Sciatic nerve (tissue), 2 donors: ENCODE measurements around the gene CSNK2B. TPM values are rescaled to one million over a fixed set of nuclear protein-coding genes. Genes with fewer than 3 reads are reported as not detected.
"Not testable (repeated sequence)": the region's sequence is repeated elsewhere in the genome, so short reads cannot be mapped to it uniquely, and the experiment has no call there.

ENCODE experiments used
- ATAC-seq: fragments of 200-7000 bp; cut with Tn5 transposase; one replicate; pipeline ENCODE4 v1.9.1; 2020; ENCODE audit warnings: mild to moderate bottlenecking, moderate library complexity
- DNase-seq: peaks from one replicate; pipeline ENCODE4 v3.0.0-alpha.2; 2020; ENCODE audit warnings: low spot score
- intact Hi-C: fragments of 100-400 bp; cut with DNase I; formaldehyde crosslinking; loops from one replicate; pipeline ENCODE4 v1.14.2; 2022
- total RNA-seq: library from RNA; stranded (reverse); fragmentation: NEBNext Ultra II Directional; extraction: Animal tissue kit (Norgen Biotek cat#: 25700); gene quantifications from one replicate; pipeline ENCODE4 v1.2.1, GENCODE V29; 2021
- donor health status: DM: no; HTN: no; CAD: no.
- donor health status: DM: no; HTN: no; CAD: no.

The CSNK2B gene
- total RNA-seq, 1 donor from 2014 or later: 116 TPM

DNA sequence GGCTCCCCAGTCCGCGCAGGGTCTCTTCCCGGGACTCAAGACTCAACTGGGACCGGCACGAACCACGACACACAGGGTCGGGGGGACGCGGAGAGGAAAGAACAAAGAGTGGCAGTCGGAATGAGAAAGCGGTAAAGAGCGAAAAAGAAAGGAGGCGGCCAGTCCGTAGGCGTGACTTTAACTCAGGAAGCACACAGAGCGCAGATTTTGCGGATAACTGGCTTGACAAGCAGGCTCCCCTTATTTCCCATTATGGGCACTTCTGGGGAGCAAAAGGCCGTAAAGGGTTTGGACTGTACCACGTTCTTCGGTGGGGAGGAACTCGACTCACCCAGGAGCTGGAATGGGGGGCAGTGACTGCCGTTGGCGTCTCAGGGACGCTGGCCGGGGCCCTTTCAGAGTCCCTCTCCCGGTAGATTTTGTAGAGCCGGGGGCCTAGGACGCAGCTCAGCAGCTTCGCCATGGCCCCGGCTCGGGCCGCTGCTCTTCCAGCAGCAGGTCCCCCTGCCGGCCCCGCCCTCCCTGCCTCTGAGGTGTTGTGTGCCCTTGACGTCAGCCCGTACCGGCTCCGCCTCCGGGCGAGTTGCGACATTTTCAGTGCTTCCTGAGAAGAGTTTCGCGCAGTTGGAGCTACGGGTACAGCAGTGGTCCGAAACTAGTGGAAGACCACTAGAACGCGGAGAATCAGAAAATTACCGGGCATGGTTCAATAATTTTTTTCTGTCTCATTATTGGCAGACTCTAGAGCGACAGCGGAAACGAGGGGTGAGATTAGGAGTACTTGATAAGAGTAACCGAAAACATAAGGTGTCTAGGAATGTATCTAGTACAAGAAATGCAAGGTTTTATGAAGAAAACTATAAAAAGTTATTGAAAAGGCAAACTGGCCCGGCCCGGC, 37.2 kb downstream of the CSNK2B start, which contains the start of gene ABHD16A:
ABHD16A (minus strand) TSS at position 506 of the 898 bp plus-strand sequence; CDS start at position 463, 43 bp downstream.
- peak; percentile 99 for DNase-seq
- intact Hi-C loops: no loop called here

DNA sequence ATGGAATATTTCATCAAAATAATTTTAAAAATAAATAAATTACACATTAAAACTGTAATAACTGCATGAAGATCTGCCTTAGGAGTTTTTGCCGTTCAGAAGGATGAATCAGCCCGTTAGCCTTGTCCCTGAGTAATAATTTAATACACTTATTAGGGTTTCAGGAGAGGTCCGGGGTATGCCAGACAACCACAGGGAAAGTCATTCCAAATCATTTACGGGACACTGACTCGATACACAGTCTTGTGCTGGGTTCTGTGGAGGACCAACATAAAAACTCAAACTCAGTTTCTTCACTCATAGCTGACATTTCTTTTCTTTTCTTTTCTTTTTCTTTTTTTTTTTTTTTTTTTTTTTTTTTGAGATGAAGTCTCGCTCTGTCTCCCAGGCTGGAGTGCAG, 40.1 kb downstream of the CSNK2B start:
- intact Hi-C loops: no loop called here
- ATAC-seq (no peak), DNase-seq (no peak)

More for the DNA sequence above, 37.2 kb downstream of the CSNK2B start, which contains the start of gene ABHD16A:
- ATAC-seq: peak; percentile 99

DNA sequence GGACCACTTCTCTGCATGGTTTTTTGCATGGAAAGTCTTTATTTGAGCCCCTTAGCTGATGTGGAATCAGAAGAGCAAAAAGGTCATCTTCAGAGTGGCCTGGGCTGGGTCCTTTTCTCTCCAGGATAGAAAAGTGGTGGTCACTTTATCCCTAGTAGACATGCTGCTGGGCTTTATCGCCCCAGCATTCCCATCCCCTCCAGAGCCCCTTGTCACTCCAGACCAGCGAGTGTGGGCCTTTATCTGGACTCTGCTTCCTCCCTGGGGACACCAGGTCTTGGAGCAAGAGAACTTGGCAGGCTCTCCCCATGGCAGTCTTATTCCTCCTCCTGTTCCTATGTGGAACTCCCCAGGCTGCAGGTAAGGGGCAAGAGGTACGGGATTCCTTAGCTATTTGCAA, 40.7 kb downstream of the CSNK2B start, which contains the start of gene LY6G6F:
LY6G6F (plus strand) TSS at position 268 of the 400 bp plus-strand sequence; CDS start at position 309, 41 bp downstream.
- ATAC-seq: no peak
- no peak for DNase-seq
- intact Hi-C loops: no loop called here

DNA sequence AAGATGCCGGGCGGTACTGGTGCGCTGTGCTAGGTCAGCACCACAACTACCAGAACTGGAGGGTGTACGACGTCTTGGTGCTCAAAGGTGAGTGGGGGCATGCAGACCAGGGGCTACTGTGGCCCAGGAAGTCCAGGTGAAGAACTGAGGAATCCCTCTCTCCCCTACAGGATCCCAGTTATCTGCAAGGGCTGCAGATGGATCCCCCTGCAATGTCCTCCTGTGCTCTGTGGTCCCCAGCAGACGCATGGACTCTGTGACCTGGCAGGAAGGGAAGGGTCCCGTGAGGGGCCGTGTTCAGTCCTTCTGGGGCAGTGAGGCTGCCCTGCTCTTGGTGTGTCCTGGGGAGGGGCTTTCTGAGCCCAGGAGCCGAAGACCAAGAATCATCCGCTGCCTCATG, 41.8 kb downstream of the CSNK2B start:
- no peak for DNase-seq
- intact Hi-C loops: no loop called here
- no peak for ATAC-seq

DNA sequence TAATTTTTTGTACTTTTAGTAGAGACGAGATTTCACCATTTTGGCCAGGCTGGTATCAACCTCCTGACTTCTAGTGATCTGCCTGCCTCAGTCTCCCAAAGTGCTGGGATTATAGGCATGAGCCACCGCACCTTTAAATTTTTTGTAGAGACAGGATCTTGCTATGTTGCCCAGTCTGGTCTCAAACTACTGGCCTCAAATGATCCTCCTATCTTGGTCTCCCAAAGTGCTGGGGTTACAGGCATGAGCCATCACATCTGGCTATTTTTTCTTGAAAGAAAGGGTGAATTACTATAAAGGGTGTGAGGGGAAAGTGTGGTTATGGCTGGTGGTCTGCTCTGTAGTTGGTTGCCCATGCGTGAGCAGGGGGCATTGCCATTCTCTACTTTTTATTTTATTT, 42.3 kb downstream of the CSNK2B start:
- intact Hi-C loops: no loop called here
- DNase-seq: no peak
- ATAC-seq: no peak

DNA sequence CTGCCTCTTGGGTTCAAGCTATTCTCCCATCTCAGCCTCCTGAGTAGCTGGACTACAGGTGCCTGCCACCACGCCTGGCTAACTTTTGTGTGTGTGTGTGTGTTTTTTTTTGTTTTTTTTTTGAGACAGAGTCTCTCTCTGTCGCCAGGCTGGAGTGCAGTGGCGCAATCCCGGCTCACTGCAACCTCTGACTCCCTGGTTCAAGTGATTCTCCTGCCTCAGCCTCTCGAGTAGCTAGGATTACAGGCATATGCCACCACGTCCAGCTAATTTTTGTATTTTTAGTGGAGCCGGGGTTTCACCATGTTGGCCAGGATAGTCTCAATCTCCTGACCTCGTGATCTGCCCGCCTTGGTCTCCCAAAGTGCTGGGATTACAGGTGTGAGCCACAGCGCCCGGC, 43.3 kb downstream of the CSNK2B start:
- ATAC-seq, DNase-seq, intact Hi-C loops: not testable (repeated sequence)

DNA sequence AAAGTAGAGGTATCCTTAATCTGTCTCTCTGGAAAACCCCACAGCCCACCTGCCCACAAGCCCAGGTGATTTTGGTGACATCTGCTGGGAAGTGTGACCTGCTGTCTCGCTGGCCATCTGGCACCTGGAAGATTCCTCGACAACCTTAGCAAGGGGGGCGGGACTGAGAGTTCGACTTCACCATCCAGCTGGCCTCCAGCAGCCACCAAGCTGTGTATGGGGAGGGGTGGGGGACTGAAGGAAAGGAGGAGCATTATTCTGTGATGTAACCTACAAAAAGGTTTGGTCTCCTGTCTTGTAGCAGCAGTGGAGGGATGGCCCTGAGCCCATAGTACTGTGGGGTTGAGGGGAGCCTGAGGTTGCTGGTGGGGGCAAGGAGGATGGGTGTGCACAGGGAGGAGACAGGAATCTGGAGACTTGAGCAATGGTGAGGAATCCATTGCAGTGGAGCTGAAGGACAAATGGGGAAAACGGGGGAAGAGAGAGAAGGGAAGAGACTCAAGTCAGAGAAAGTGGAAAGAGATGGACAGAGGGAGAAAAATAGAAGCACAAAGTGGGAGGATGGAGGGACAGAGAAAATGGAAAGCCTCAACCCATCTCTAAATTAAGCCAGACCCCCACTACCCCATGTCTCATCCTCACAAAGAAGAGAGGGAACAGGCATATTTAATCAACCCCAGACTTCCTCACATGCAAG, 44.8 kb downstream of the CSNK2B start:
- no peak for ATAC-seq
- no peak for DNase-seq
- intact Hi-C loops: no loop called here

DNA sequence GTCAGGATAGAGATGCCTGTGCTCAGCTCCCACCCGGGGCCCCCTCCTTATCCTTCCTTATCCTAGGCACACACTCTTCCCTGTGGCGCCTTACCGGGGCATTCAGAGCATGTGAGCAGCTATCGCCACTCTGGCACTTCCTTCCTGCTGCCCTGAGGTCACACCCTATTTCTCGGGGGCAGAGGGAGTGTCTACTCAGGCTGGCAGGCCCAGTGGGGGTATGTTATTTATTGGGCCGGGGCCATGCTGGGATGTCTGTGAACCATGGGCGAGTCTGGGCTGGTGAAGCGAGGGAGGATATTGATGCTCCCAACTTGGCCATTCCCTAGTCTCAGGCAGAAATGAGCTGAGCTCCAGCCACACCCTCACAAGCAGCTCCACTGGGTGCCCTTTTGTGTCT, 45.4 kb downstream of the CSNK2B start:
- intact Hi-C loops: no loop called here
- ATAC-seq: peak; percentile 7

DNA sequence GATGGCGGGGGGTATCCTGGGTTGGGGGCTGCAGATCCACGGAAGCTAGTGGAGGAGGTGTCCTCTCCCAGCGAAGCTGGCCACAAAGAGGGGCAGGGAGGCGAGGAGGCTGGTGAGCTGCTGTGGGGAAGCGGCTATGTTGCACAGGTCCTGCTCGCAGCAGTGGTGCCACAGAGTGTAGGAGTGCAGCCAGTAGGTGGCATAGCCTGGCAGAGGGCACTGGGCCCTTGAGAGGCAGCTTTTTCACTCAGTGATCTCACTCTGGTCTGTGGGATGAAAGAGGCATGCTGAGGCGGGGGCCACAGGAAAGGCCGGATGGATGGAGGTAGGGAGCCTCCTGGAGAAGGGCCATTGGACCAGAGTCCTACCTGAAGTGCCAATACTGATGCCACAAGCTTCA, 46.4 kb downstream of the CSNK2B start:
- no peak for DNase-seq
- peak; percentile 53 for ATAC-seq
- intact Hi-C loops: no loop called here

More for the DNA sequence above, 45.4 kb downstream of the CSNK2B start:
- DNase-seq: no peak

DNA sequence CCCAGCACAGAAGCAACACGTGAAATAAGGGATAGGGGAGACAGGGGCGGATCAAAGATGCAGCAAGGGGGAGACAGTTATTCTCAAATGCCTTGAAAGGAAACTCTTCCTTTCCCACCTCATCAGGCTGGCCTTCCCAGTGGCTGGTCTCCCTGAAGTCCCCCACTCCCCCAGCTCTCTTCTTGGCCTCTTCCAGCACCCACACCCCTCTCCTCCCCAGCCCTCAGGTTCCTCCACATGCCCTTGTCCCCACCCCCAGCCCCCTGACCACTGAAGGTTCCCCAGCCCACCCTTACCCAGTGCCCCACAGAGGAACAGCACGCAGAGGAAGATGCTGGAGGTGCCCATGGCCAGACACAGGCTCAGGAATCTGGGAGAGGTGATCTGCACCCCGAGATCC, 47.6 kb downstream of the CSNK2B start:
- no peak for DNase-seq
- no peak for ATAC-seq
- intact Hi-C loops: no loop called here

DNA sequence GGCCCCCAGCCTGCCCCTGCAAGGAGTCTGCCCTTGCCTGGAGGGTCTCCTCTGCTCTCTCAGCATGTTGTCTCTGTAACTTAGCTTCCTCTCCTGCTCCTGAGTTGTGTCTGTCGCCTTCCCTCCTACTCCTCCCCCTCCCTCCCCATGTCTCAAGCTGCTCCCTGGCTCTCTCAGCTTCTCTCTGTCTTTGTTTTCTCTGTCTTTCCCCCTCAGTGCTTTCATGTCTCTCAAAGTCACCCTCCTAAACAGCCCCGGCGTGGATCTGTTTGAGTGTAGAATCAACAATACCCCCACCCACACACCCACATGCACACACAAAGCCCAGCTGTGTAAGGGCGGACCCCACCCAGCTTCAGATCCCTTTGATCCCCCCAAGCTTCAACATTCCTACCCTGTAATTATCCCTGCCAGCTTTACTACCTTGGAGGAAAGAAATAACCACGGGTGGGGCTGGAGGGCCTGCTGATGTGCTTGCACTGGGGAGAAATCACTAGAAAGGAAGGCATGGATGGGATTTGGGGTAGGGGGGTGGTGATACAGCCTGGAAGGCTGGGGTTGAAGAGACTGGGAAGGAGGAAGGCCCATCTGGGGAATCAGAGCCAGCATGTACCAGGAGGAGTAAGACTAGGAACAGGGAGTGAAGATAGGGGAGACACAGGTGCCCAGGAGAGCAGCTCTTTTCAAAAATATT, 48.3 kb downstream of the CSNK2B start:
- ATAC-seq (no peak), DNase-seq (no peak)
- intact Hi-C loops: no loop called here

DNA sequence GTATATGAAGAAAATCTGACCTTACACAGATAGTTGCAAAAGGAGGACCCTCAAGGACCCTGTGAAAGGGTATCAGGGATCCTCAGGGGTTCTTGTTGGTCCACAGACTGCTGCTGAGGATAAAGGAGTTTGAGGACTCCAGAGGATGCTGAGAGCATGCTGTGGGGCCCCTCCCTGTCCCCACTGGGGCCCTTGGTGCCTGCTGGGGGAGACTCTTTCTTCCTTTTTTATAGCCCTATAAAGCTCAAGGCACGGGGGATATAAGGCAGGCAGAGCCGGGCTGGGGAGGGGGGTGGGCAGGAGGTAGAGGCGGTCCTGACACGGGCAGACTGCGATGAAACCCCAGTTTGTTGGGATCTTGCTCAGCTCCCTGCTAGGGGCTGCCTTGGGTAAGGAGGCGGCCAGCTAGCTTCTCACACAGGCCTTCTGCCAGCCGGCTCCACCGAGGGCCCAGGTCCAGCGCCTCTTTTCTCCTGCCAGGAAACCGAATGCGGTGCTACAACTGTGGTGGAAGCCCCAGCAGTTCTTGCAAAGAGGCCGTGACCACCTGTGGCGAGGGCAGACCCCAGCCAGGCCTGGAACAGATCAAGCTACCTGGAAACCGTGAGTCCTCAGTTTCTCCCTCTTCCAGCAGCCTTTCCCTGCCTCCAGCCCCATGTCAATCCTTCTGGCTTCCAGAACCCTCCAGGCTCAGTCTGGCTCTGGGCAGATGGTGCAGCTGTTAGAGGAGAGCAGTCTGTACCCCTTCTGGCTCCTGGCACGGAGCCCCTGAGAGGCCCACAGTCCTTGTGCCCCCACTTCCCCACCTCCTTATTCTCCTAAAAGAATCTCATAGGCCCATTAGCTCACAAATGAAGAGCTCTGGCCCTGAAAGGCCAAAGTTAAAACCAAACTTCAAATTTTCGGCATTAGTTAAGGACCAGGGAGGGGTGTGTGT, 49.4 kb downstream of the CSNK2B start, which contains the start of gene LY6G6D:
LY6G6D (plus strand) TSS at position 327 of the 937 bp plus-strand sequence; CDS start at position 335, 8 bp downstream.
- DNase-seq (no peak), ATAC-seq (no peak)
- intact Hi-C loops: no loop called here

DNA sequence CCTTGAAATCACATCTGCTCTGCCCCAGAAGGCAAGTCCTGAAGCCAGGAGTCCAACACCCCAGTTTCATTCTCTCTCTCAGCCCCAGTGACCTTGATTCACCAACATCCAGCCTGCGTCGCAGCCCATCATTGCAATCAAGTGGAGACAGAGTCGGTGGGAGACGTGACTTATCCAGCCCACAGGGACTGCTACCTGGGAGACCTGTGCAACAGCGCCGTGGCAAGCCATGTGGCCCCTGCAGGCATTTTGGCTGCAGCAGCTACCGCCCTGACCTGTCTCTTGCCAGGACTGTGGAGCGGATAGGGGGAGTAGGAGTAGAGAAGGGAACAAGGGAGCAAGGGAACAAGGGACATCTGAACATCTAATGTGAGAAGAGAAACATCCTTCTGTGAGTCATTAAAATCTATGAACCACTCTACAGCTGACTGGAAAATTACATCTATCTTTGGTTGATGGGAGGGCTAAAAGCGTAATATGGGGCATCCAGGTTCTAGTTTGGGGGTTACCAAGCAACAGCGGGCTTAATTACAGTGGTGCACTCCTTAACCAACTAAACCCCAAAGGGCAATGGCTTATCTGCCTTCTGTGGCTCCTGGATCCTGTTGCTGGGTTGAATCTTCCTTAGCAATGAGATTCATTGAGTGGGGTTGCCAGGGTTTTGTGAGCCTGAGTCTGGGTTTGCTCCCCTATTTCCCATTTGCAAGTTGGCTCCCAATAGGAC, 51.8 kb downstream of the CSNK2B start:
- intact Hi-C loops: no loop called here
- no peak for ATAC-seq
- DNase-seq: no peak

DNA sequence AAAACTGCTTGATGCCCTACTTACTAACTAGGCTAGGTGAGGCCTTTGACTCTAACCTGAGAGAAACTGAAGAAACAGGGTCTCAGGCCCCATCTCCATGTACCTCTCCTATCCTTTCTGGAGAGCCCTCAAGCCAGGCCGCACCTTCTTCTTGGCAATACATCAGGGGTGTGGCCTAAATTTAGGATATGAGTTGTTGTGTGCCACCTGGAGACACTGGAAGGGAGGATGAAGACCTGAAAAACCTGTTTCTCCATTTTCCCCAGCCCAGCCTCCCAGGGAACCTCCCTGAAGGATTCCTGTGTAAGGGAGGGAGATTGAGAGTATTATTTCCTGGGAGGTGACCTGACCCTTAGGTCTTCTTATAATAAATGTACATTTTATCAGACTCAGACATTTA, 52.4 kb downstream of the CSNK2B start:
- no peak for DNase-seq
- no peak for ATAC-seq
- intact Hi-C loops: no loop called here

DNA sequence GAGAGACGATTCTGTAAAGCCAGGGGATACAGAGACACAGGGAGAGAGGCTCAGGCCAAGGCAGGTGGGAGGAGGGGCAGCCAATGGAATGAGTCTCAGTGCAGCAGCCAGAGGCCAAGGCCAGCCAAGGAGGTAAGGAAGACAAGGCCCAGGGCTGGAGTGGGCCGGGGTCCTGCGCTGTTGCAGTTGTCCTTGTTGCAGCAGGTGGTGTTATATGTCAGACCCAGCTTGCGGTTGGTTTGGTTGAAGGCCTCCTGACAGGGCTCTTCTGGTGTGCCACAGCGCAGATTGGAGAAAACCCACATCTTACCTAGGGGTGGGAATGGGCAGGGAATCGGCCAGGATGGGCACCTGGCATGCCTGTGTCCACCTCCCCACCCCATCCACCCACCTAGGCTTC, 53.1 kb downstream of the CSNK2B start:
- intact Hi-C loops: no loop called here
- ATAC-seq (no peak), DNase-seq (no peak)
